GM21619 (cell line): ENCODE data around the gene CDC42SE2.
A peak's percentile ranks its signal among the peaks of the same experiment; 100 is the strongest.
"Not testable (repeated sequence)": the region's sequence is repeated elsewhere in the genome, so short reads cannot be mapped to it uniquely, and the experiment has no call there.

Experiments
- ATAC-seq: cut with Tn5 transposase; IDR thresholded peaks from one replicate; pipeline ENCODE4 v1.9.1; 2021; ENCODE audit not compliant: unreplicated experiment

The CDC42SE2 gene

GRCh38 chr5:131363811-131364506 is 100.1 kb downstream of the CDC42SE2 start:
- ATAC-seq, result no peak

GRCh38 chr5:131364507-131365050 is 100.7 kb downstream of the CDC42SE2 start:
- ATAC-seq, result no peak

- no peak for ATAC-seq
Observed at GRCh38 chr5:131366428-131366827, 102.6 kb downstream of the CDC42SE2 start.

- no peak for ATAC-seq
Observed at GRCh38 chr5:131367219-131367860, 103.5 kb downstream of the CDC42SE2 start.

GRCh38 chr5:131368866-131369265 is 105.0 kb downstream of the CDC42SE2 start:
- no peak for ATAC-seq

GRCh38 chr5:131369558-131369957 is 105.7 kb downstream of the CDC42SE2 start:
- no peak for ATAC-seq

- ATAC-seq, result no peak
Observed at GRCh38 chr5:131371835-131372234, 108.0 kb downstream of the CDC42SE2 start.

- ATAC-seq, result no peak
Observed at GRCh38 chr5:131373265-131373664, 109.4 kb downstream of the CDC42SE2 start.

GRCh38 chr5:131375351-131375750 is 111.5 kb downstream of the CDC42SE2 start:
- peak; percentile 30 for ATAC-seq

- no peak for ATAC-seq
Observed at GRCh38 chr5:131377346-131377745, 113.5 kb downstream of the CDC42SE2 start.

- no peak for ATAC-seq
Observed at GRCh38 chr5:131377785-131378325, 114.0 kb downstream of the CDC42SE2 start.

GRCh38 chr5:131378721-131379541 is 115.1 kb downstream of the CDC42SE2 start:
- peak; percentile 21 for ATAC-seq

- ATAC-seq, result peak; percentile 38
Observed at GRCh38 chr5:131379723-131380122, 115.9 kb downstream of the CDC42SE2 start.

GRCh38 chr5:131380238-131380637 is 116.4 kb downstream of the CDC42SE2 start:
- not testable (repeated sequence) for ATAC-seq

GRCh38 chr5:131381021-131381420 is 117.2 kb downstream of the CDC42SE2 start:
- ATAC-seq, result no peak

GRCh38 chr5:131381777-131382176 is 117.9 kb downstream of the CDC42SE2 start:
- peak; percentile 56 for ATAC-seq

GRCh38 chr5:131382407-131383395 is 118.8 kb downstream of the CDC42SE2 start:
- peak; percentile 48 for ATAC-seq

- ATAC-seq, result no peak
Observed at GRCh38 chr5:131384173-131384572, 120.3 kb downstream of the CDC42SE2 start.

GRCh38 chr5:131384616-131385214 is 120.9 kb downstream of the CDC42SE2 start:
- ATAC-seq, result no peak

GRCh38 chr5:131386124-131386523 is 122.3 kb downstream of the CDC42SE2 start:
- no peak for ATAC-seq
